ENCODE results near the gene PCGF3.

DNA sequence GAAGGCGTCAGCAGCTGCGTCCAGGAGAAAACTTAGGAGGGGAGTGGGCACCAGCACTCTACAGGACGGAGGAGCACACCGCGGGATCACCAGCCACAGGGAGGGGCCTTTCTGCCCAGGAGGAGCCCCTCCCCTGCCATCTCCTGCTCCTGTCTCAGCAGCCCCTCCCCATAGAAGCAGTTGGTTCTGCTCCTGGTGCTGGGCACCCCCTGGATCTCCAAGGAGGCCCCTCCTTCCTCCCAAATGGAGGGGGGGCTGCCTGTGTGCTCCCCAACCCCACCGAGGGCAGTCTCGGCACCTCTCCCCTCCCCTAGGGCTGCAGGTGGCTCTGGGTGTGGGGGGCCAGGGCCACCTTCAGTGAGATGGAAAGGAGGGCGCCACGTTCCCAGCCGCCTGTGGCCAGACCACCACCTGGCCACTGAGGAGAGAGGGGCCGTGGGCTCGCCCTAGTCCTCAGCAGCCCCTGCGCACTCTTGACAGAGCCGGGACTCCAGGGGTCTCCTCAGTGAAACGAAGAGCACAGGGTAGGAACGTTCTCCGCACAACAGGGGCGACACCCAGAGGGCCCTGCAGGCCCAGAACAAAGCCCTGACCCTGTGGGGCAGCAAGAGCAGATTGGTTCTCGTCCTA lies 82.5 kb downstream of the PCGF3 start:
- TF ChIP-seq, protein P1, sequence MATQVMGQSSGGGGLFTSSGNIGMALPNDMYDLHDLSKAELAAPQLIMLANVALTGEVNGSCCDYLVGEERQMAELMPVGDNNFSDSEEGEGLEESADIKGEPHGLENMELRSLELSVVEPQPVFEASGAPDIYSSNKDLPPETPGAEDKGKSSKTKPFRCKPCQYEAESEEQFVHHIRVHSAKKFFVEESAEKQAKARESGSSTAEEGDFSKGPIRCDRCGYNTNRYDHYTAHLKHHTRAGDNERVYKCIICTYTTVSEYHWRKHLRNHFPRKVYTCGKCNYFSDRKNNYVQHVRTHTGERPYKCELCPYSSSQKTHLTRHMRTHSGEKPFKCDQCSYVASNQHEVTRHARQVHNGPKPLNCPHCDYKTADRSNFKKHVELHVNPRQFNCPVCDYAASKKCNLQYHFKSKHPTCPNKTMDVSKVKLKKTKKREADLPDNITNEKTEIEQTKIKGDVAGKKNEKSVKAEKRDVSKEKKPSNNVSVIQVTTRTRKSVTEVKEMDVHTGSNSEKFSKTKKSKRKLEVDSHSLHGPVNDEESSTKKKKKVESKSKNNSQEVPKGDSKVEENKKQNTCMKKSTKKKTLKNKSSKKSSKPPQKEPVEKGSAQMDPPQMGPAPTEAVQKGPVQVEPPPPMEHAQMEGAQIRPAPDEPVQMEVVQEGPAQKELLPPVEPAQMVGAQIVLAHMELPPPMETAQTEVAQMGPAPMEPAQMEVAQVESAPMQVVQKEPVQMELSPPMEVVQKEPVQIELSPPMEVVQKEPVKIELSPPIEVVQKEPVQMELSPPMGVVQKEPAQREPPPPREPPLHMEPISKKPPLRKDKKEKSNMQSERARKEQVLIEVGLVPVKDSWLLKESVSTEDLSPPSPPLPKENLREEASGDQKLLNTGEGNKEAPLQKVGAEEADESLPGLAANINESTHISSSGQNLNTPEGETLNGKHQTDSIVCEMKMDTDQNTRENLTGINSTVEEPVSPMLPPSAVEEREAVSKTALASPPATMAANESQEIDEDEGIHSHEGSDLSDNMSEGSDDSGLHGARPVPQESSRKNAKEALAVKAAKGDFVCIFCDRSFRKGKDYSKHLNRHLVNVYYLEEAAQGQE (IDR thresholded peaks at IDR 0.05; ENCODE audit: low read depth), result no peak
- TF ChIP-seq ZBTB7A (IDR thresholded peaks at IDR 0.05; ENCODE audit: low read depth) (no peak), EP300 (IDR thresholded peaks at IDR 0.05; ENCODE audit: borderline replicate concordance) (no peak), EGR1 (IDR thresholded peaks at IDR 0.05) (no peak)
